Right atrium auricular region (tissue), 2 donors: ENCODE measurements around the gene PLCB4. TPM values are rescaled to one million over a fixed set of nuclear protein-coding genes. Genes with fewer than 3 reads are reported as not detected.
A peak's percentile ranks its signal among the peaks of the same experiment; 100 is the strongest.

ENCODE experiments used
- DNase-seq: peaks from one replicate; pipeline ENCODE4 v3.0.0-alpha.2; 2019; ENCODE audit warnings: low spot score
- H3K27ac ChIP-seq, 2 donors: fragments of 200-600 bp; sonication (generic); 1 replicate in 1 of 2; 2 replicates in 1 of 2; pipeline ENCODE4 v1.5.1; 2016 to 2019
- H3K27me3 ChIP-seq, 2 donors: fragments of 200-600 bp; sonication (generic); one replicate each; pipeline versions ENCODE4 v1.5.1 to v1.6.0; 2017 to 2019
- H3K36me3 ChIP-seq: fragments of 200-600 bp; sonication (generic); one replicate; pipeline ENCODE4 v1.5.1; 2016
- H3K4me1 ChIP-seq, 2 donors: fragments of 200-600 bp; sonication (generic); one replicate each; pipeline versions ENCODE4 v1.5.1 to v1.6.0; 2017 to 2019
- H3K4me3 ChIP-seq, 2 donors: fragments of 200-600 bp; sonication (generic); 1 replicate in 1 of 2; 2 replicates in 1 of 2; pipeline ENCODE4 v1.5.1; 2017 to 2019; ENCODE audit warnings: mild to moderate bottlenecking in 1 of 2, moderate library complexity in 1 of 2
- H3K9me3 ChIP-seq, 2 donors: fragments of 200-600 bp; sonication (generic); one replicate each; pipeline ENCODE4 v1.5.1; 2019
- total RNA-seq, 2 donors: library from RNA; depleted of rRNA; stranded (reverse); fragments of >200 nt; gene quantifications; one replicate each; pipeline ENCODE4 v1.1.0, GENCODE V29; 2016
- TF ChIP-seq, protein P1 (sequence below), 2 donors: fragments of 200-600 bp; sonication (generic); IDR thresholded peaks; one replicate each; pipeline ENCODE4 v1.5.1; 2019; ENCODE audit warnings: antibody characterized with exemption in 2 of 2

Gene PLCB4
- total RNA-seq, 2 donors from 2014 or later, result 14.3 to 32.4 TPM

DNA sequence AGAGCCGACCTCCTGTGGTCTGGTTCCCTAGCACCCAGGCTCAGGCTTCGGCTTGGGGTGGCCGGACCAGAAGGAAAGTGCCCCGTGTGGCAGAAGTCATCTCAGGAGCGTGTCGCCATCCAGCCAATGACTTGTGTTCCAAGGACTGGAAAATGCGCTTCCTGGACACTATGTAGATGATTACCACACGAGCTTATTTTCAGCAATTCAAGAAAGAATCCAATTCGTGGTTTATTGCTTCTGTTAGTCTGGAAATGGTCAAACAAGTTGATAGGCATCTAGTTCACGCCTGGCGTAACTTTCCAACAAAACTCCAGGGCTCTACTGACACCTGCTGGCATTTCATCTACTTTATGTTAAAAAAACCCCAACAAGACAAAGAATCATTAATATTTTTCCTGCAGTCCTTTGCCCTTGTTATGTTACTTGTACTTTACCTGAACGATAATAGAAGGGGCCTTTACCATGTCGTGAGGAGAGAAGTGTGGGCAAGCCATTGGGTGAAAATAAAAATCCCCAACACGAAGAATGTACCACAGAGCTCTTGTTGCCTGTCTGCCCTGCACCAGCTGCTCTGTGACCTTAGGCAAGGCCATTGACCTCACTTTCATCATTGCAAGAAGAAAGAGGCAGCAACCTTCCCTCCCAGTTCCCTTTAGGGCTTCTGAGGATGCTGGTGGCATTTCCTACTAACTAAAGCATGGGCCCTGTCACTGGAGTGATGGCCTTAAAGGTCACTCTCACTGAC lies 290.8 kb downstream of the PLCB4 start:
- no peak overlapping the region for H3K27ac ChIP-seq
- H3K4me1 ChIP-seq, result peaks cover 0 to 13% of the 10 kb centered on the region in 2 donors
- H3K36me3 ChIP-seq, result peaks cover 13% of the 10 kb centered on the region
- H3K9me3 ChIP-seq, result no peaks in the 10 kb centered on the region
- H3K27me3 ChIP-seq, result no peaks in the 10 kb centered on the region
- TF ChIP-seq, protein P1, sequence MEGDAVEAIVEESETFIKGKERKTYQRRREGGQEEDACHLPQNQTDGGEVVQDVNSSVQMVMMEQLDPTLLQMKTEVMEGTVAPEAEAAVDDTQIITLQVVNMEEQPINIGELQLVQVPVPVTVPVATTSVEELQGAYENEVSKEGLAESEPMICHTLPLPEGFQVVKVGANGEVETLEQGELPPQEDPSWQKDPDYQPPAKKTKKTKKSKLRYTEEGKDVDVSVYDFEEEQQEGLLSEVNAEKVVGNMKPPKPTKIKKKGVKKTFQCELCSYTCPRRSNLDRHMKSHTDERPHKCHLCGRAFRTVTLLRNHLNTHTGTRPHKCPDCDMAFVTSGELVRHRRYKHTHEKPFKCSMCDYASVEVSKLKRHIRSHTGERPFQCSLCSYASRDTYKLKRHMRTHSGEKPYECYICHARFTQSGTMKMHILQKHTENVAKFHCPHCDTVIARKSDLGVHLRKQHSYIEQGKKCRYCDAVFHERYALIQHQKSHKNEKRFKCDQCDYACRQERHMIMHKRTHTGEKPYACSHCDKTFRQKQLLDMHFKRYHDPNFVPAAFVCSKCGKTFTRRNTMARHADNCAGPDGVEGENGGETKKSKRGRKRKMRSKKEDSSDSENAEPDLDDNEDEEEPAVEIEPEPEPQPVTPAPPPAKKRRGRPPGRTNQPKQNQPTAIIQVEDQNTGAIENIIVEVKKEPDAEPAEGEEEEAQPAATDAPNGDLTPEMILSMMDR (IDR thresholded peaks at IDR 0.05), result peak; percentile 25 to 73
- DNase-seq, result no peak
- H3K4me3 ChIP-seq, result no peak overlapping the region

GRCh38 chr20:9360431-9360830 lies 291.5 kb downstream of the PLCB4 start:
- Histone ChIP-seq H3K27ac (no peak overlapping the region), H3K36me3 (peaks cover 13% of the 10 kb centered on the region), H3K27me3 (no peaks in the 10 kb centered on the region), H3K4me1 (peaks cover 0 to 13% of the 10 kb centered on the region in 2 donors), H3K4me3 (no peak overlapping the region), H3K9me3 (no peaks in the 10 kb centered on the region)
- no peak for DNase-seq
- TF ChIP-seq, protein P1 (IDR thresholded peaks at IDR 0.05), result no peak

DNA sequence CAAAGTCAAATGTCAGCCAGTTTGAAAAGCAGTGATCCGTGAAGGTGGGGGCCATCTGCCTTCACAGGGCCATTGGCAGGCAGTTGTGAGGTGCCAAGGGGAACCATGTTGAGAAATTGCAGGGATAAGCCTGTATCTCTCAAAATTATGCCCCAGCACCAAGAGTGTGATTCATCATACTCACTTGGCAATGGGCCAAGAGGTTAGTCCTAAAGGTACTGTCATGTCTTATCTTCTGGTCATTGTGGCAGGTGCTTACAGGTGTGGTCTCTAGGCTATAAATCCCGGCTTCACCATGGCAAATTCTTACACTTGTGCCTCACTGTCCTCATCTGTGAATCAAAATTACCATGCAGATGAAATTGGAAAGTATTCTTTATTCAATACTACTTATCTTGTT lies 294.8 kb downstream of the PLCB4 start:
- H3K4me3 ChIP-seq, result no peak overlapping the region
- no peaks in the 10 kb centered on the region for H3K9me3 ChIP-seq
- no peaks in the 10 kb centered on the region for H3K27me3 ChIP-seq
- TF ChIP-seq, protein P1 (IDR thresholded peaks at IDR 0.05), result no peak
- peaks cover 13% of the 10 kb centered on the region for H3K36me3 ChIP-seq
- H3K27ac ChIP-seq, result no peak overlapping the region
- DNase-seq, result no peak
- H3K4me1 ChIP-seq, result peaks cover 0 to 13% of the 10 kb centered on the region in 2 donors

- H3K27me3 ChIP-seq, result no peaks in the 10 kb centered on the region
- DNase-seq, result no peak
Measured at GRCh38 chr20:9367328-9367727, 298.4 kb downstream of the PLCB4 start.

DNA sequence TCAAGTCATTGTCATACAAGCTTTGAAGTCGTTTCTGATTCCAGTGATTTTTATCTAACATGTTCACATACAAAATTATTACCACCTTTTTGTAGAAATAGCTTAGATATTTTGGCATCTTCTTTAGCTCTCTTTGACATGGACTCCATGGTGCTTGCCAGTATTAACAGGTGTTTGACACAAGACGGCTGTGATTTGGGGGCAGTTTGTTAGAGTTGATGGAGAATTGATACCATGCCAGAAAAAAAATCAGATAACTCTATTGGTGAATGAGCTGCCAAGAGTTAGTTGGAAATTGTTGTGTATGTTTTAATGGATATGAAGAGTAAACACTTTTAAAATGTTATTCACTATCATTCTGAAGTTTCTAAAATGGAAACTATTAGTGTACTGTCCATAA lies 298.9 kb downstream of the PLCB4 start:
- DNase-seq, result no peak
- Histone ChIP-seq H3K4me1 (no peaks in the 10 kb centered on the region), H3K27ac (no peak overlapping the region), H3K9me3 (no peaks in the 10 kb centered on the region), H3K4me3 (no peak overlapping the region), H3K36me3 (peaks cover 12% of the 10 kb centered on the region), H3K27me3 (no peaks in the 10 kb centered on the region)
- TF ChIP-seq, protein P1 (IDR thresholded peaks at IDR 0.05), result no peak

More at GRCh38 chr20:9367328-9367727, 298.4 kb downstream of the PLCB4 start:
- Histone ChIP-seq H3K4me3 (no peak overlapping the region), H3K27ac (no peak overlapping the region), H3K9me3 (no peaks in the 10 kb centered on the region), H3K36me3 (peaks cover 13% of the 10 kb centered on the region), H3K4me1 (no peaks in the 10 kb centered on the region)
- TF ChIP-seq, protein P1 (IDR thresholded peaks at IDR 0.05), result no peak

GRCh38 chr20:9368893-9369292 lies 300.0 kb downstream of the PLCB4 start:
- H3K27ac ChIP-seq, result no peak overlapping the region
- peaks cover 0 to 5% of the 10 kb centered on the region in 2 donors for H3K4me1 ChIP-seq
- DNase-seq, result no peak
- TF ChIP-seq, protein P1 (IDR thresholded peaks at IDR 0.05), result no peak
- no peaks in the 10 kb centered on the region for H3K9me3 ChIP-seq
- no peaks in the 10 kb centered on the region for H3K27me3 ChIP-seq
- H3K36me3 ChIP-seq, result peaks cover under 1% of the 10 kb centered on the region
- H3K4me3 ChIP-seq, result no peak overlapping the region
